NK-92 (cell line): ENCODE results near the gene PBXIP1.

Experiments
- DNase-seq: peaks from one replicate; lab custom pipeline; 2025; ENCODE audit not compliant: unreplicated experiment; lab: John Stamatoyannopoulos, UW

The PBXIP1 gene

DNA sequence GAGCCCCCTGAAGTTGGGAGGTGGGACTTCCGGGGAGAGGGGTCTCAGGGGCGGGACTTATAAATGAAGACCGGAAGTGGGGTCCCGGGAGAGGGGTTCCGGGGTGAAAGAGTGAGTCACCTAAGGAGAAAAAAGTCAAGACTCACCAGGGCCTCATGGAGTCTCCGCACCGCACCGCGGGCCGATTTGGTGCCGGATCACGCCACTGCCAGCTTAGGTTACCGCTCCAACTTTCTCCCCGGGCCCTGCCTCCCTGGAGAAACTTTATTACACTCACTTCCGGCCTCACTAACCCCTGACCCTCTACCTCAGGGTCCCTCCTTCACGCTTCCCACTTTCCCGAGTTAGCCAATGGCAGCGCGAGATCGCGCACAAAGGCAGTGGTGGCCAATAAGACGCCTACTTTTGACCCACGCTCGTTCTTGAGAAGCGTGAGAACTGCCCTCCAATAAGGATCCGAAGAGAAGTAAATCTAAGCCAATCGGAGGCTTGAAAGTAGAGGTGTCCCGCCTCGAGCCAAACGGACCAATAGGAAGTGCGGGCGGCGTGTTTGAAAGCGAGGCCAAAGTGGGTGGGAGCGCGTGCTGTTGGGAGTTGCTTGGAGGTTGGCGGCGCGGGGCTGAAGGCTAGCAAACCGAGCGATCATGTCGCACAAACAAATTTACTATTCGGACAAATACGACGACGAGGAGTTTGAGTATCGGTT, 18.4 kb upstream of the PBXIP1 start, which contains the start of gene CKS1B:
TSS of gene CKS1B (plus strand) at position 580 of the 706 bp plus-strand sequence. CDS start at position 645, 65 bp downstream.
- peak; percentile 82 for DNase-seq

DNA sequence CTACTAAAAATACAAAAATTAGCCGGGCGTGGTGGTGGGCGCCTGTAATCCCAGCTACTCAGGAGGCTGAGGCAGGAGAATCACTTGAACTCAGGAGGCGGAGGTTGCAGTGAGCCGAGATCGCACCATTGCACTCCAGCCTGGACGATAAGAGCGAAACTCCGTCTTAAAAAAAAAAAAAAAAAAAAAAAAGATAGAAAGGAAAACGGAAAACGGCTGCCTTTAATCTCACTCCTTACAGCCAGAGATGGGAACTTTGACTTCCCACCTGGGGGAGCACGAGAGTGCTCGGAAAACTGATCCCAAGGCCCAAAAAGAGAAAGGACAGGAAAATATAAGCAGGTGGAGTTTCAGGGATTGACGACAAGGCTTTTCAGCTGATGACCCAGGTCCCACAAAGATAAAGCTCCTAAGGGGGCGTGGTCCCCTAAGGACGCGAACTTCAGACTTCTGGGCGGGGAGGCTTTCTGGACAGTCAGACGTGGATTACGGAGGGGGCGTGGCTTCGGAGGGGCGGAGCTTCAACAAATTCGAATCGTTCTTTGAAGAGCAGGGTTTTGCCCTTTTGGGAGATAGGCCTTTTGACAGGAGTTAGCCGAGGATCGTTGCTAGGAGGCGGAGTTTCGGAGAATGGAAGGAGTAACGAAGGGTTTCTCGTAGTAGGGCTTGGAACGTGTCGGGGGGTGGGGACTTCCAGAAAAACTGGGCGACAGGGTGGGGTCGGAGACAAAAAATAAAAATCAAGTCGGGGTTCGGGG, 17.6 kb upstream of the PBXIP1 start:
- DNase-seq = peak; percentile 20

DNA sequence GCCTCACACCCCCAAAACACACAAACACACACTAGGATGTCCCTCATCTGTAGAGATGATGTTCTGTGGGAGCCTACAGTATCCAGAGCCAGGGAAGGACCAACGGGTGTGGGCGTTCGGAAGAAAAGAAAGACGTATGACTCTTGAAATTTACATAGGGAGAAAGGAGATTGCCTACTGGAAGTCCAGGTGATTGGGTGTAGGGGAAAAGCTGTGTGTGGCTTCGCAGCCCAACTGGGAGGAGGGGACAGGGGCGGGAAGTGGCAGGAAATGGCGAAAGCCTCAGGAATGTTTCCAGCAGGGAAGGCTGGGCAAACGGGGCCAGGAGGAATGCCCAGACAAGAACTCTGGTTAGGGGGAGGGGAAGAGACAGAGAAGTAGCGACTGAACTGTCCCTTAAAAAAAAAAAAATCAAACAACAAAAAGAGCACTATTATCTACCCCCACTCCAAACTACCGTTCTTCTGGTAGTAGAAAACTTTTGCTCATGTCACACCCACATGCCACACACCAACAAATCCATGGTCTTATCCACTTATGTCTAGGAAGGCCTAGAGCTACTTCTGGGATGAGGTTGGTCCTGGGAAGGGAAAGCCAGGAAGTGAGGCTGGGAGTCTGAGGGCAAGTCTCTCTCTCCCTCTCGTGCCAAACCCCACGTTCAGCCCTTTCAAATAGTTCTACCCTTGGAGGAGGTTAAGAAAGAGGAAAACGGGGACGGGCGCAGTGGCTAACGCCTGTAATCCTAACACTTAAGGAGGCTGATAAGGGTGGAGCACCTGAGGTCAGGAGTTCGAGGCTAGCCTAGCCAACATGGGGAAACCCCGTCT, 16.8 kb upstream of the PBXIP1 start:
- no peak for DNase-seq

DNA sequence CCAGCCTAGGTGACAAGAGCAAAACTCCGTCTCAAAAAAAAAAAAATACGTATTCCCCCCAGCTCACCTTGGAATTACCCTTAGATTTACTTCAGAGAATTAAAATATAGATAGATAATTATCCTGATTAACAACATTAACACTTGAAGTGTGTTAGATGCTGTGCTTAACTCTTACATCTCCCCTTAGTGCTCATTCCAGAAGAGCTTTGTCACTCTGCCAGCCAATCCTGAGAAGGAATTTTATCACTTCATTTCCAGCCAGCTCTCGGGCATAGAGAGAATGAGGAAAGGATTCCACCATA, 16.3 kb upstream of the PBXIP1 start:
- no peak for DNase-seq

DNA sequence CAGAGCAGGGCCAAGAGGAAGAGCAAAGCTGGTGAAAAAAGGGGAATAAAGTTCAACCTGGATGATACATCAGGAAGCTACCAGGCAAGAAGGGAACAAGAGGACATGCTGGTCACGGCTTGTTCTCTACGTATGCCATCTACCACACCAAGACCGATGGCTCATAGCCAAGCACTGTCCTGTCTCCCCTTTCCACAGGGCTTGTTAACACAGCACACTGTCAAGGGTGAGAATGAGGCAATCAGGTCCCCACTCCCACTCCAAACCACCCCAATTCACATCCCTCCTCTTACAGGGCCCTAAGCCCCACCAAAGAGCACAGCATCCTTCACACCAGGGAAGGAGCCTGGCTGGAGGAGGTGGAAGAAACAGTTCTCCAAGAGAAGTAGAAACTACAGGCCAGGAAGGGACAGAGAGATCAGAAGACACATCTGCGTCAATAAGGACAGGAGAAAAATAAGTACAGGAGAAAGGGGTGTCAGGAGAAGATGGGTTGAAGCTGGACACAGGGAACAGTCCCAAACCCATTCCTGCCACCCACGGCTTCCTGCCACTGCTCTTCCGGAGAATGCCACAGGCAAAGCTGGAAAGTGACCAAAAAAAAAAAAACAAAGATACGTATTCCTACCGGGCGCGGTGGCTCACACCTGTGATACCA, 15.6 kb upstream of the PBXIP1 start:
- no peak for DNase-seq

DNA sequence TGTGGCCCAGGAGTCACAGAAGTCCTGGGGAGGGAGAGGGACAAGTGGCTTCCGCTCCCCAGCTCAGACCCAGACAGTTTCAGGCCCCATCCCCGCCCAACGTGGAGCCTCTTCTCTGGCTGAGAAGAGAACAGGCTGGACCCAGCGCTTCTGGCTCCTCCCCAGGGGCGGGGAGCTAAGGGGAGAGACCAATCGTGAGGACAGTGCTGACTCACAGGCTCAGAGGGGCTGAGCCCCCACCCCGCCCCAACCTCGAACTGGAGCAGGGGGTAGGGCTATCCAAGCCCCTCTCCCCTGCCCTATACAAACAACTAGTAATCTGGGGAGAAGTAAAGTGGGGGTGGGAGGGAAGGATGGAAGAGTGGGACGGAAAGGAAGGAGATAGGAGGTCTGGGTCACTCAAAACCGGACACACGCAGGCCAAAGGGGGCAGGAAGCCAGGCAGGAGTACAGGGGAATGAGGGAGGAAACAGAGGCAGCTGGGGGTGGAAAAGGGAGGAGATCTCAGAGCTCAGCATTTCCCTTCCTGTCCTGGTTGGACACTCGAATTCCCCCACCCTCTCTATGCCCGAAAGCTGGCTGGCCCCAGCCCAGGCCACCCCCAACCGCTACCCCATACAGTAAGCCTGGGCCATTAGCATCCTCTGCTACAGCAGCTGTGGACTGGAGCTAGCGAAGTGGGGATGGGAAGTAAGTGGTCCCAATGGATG, 14.9 kb upstream of the PBXIP1 start, which contains the start of gene SHC1:
TSS of gene SHC1 (minus strand) at position 117 of the 710 bp plus-strand sequence. CDS start 221 bp downstream, outside the sequence.
- no peak for DNase-seq

DNA sequence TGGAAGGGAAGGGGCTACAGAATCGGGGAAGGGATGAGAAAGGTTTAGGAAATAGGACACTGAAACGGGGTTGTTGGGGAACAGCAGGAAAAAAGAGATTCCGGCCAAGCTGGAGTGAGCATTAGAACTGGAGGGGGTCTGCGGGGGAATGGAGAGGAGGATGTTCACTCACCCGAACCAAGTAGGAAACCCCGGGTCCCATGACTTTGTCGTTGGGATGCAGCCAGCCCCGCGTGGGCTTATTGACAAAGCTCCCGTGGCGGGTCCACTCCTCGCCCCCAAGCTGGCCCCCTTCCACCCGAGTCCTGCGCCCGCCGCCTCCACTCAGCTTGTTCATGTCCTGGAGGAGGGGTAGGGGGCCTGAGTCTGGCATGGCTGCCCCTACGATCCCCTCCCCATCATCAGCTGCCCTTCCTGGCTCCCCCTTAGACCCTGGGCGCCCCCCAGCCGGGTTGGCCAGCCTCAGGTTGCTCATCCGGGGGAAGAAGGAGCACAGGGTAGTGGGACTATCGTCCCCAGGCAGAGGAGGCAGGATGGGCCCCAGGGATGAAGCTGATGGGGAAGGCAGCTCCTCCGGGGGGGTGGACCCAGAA, 14.1 kb upstream of the PBXIP1 start:
- no peak for DNase-seq

DNA sequence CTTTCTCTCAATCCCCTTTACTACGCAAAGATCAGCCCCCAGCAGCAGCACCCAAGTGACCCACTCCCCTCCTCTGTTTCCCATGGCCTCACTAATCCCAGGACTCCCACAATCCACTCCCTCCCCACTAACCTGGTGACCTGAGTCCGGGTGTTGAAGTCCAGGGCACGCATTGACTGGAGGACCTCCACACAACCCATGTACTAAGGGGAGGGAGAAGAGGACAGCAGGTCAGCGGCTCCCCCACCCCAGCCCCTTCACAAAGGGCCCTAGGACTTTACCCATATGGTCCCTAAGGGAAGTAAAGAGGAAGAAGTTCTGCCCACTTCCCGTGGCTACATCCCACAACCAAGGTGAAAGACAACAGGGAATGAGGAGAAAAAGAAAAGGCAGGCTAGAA, 13.3 kb upstream of the PBXIP1 start:
- DNase-seq = no peak

DNA sequence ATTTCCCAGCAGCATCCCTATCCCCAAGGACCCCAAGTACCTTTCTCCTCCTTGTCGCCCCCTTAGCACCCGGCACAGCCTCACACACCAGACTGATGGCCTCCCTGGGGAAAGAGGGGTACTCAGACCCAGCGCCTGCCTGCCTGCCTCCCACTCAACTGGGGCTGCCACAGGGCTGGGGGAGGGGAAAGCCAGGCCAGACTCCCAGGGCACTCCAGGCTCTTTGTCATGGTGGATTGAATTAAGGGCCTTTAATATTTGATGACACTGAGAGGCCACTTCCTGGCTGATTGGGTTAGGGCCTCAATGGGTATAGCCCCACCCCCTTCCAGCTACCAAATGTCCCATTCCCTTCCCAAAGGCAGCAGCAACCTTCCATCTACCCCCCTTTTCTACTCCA, 12.8 kb upstream of the PBXIP1 start:
- no peak for DNase-seq

DNA sequence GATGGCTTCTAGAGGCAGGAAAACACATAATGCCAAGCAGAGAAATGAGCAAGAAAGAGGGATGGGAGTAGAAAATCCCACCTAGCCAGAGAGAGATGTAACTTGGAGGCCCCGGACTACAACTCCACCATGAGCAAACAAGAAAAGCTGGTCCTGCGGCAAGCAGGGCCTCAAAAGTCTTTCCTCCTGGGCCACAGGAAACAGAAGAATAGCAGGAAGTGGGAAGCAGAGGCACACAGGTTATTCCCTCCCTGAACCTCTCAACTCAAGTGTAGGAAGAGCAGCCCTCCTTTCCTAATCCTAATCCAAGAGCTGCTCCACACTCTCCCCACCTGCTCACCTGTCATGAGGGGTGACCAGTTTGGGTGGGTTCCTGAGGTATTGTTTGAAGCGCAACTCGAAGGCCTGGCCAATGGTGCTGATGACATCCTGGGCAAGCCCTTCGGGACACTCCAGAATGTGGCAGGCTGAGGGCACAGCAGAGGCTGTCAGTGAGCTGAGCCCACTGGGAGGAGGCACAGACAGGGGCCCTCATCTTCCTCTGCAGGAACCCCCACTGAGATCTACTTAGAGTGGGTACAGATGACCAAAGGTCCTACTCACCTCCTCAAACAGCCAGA, 11.5 kb upstream of the PBXIP1 start:
- DNase-seq = no peak

DNA sequence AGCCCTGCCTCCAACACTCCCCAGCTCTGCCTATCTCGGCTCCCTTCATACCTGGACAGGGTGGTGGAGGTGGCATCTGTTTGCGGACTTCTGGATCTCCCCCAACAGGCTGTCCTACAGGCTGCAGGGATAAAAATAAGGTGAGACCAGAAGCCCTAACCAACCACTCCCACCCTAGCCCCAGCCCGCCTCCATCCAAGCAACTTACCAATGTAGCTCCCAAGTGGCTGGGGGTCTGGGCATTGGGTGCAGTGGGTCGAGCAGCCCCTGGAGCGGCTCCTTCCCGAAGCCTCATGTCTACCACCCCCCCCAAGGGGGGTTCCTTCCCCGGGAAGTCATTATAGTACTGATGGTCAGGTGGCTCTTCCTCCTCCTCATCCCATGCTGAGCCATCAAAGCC, 10.2 kb upstream of the PBXIP1 start:
- no peak for DNase-seq

DNA sequence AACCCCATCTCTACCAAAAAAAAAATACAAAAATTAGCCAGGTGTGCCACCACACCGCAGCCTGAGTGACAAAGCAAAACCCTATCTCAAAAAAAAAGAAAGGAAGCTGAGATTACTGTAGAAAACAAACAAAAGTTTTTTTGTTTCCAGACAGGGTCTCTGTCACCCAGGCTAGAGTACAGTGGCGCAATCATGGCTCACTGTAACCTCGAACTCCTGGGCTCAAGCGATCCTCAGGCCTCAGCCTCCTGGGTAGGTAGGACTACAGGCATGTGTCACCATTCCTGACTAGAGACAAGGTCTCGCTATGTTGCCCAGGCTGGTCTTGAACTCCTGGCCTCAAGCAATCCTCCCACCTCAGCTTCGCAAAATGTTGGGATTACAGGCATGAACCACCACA, 8.5 kb upstream of the PBXIP1 start:
- no peak for DNase-seq

DNA sequence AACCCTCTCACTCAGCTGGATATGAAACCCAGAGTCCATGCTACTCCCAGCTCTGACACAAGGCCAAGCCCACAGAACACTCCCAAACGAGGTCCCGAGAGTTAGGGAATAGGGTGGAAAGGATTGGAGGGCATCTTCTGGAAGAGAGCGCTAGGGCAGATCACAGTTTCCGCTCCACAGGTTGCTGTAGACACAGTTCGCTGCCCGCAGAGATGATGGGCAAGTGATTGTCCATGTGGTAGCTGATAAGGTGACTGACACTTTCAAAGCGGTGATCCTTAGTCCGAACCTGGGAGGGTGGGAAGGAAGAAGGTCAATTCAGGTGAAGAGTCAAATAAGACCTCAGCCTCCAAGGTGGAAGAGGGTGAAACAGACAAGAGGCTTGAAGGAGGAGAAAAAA, 7.7 kb upstream of the PBXIP1 start:
- DNase-seq = no peak

DNA sequence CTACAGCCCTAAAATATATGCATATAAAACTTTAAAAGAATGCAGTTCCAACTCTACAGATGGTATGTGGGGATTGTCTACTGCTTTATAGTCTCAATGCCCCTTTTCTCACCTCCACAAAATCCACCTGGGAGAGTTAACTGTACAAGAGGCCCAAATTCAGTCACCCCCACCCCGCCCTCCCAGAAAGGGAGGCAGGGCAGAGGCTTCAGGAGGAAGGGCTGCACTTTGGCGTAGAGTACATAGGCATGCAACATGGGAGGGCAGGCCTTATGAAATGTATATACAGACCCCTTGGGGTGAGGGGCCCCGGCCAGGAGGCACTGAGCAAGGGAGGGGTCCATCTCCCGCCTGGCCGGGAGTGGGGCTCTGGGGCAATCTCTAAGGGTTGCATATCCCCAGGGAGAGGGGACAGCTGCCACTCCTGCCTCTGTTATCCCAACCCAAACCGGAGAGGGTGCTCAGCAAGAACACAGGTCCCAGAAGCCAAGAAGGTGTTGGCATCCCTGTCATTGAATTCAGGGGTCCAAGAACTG, 7.0 kb upstream of the PBXIP1 start:
- DNase-seq = no peak

DNA sequence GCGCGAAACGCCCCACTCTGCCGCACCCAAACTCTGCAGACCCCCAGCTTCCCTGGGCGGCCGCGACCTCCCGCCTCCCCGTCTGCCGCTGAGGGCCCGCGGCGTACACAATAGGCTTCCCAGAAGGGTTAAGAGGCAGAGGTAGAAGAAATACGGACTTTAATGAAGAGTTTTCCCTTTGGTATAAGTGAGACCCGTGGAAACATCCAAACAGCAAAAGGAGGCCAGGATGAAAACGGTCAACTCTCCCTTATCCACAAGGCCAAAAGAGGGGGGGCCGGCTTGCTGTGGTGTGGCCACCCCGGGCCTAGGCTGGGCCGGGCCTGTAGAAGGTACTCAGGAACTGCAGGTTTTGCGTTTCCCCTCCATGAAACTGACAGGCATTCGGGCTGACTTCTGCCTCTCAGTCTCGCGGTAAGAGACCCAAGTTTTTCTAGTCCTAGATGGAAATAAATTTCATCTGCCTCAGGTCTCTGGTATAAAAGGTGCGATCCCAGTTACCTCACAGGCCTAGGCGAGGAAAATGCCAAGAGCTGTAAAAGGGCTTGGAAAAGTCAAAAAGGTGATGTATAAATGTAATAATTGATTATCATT, 6.4 kb upstream of the PBXIP1 start:
- no peak for DNase-seq

DNA sequence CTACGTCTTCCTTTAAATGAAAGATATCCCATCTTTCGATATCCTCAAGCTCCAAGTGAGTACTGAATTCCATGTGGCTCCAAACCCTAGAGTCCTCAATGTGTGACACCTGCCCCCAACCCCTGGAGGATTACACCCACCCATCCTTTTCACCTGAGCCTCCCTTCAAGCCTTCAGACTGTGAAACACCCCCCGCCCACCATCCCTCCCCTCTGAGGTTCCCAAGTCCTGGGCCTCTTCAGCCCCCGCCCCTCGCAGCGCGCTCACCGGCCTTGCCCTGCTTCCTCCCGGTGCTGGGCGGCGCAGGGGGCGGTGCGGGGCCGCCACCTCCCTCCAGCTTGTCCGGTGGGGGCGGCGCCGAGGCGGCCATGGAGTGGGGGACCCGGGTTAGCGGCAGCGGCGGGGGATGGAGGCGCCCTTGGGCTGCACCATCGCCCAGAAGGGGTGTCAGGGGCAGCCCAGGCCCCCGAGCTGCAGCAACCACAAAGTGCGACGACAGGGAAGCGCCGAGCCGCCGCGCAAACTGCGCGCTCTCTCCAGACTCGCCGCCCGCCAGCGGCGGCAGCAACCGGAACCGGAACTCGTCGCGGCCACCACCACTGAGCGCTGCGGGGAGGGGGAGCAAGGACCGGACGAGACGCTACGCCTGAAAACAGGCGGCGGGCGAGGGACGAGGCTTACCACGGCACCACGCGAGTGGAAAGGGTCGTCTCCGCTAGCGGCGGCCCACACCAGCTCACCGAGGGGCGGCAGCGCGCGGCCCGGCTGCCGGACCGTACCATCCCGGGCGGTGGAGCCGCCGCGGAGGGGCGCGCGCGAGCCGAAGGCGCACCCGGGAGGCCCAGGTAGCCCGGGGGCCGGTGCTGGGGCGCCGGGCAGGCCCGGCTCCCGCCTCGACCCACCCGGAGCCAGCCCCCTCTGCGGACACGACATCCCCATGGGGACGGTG, 5.6 kb upstream of the PBXIP1 start, which contains the start of gene PYGO2:
TSS of gene PYGO2 (minus strand) at position 576 of the 949 bp plus-strand sequence. CDS start at position 370, 206 bp downstream.
- DNase-seq = no peak

DNA sequence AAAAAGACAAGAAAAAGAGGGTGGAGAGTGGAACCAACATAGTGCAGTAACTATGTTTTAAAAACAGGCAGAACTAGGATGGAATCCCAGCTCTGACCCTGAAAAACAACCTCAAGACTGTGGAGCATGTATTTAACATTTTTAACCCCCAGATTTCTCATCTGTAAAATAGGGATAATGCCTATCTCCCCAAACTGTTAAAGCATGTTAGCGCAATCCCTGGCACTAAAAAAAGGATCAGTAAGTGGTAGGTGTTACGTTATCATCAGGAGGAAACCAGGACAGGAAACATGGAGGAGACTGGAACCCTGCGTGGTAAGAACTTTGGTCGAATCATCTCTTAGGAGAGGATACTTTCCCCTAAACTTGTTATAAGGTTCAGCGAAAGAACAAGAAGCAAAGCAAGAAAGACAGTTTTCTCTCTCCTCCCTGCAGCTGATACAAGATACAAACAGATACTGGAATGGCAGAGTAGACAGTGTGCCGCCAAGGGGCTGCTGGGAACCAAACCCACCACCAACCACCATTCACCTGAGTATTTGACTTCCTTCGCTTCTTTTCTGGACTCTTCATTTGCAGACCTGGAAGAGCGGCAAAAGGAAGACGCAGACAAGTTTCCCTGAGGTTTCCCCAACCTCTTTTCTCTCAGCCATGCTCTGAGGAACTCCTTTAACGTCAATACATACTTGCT, 4.7 kb upstream of the PBXIP1 start:
- DNase-seq = no peak
